IPS-NIHi7 (cell line): ENCODE data around the gene PIK3AP1.
"Not testable (repeated sequence)": the region's sequence is repeated elsewhere in the genome, so short reads cannot be mapped to it uniquely, and the experiment has no call there.

ENCODE experiments used
- DNase-seq: peaks from one replicate; pipeline ENCODE4 v3.0.0; 2012; ENCODE audit warnings: mixed read lengths; ENCODE audit errors: extremely low spot score

The PIK3AP1 gene

GRCh38 chr10:96697438-96697837 lies 22.9 kb downstream of the PIK3AP1 start:
- DNase-seq: no peak

- DNase-seq: no peak
Observed at GRCh38 chr10:96696845-96697425, 23.4 kb downstream of the PIK3AP1 start.

GRCh38 chr10:96695975-96696634 lies 24.2 kb downstream of the PIK3AP1 start:
- no peak for DNase-seq

- no peak for DNase-seq
Observed at GRCh38 chr10:96695366-96695765, 24.9 kb downstream of the PIK3AP1 start.

- DNase-seq: no peak
Observed at GRCh38 chr10:96693431-96693830, 26.9 kb downstream of the PIK3AP1 start.

DNA sequence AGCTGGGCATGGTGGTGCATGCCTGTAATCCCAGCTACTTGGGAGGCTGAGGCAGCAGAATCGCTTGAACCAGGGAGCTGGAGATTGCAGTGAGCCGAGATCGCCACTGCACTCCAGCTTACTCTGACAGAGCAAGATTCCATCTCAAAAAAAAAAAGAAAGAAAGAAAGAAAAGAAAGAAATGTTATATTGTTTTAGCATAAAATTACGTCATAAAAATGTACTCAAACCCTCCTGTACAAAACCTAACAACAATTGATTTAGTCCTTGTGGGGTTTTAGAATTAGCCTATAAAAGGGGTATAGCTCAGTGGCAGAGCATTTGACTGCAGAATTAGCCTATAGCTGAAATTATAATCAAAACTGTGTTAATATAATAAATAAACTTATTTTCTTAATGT lies 27.9 kb downstream of the PIK3AP1 start:
- no peak for DNase-seq

DNA sequence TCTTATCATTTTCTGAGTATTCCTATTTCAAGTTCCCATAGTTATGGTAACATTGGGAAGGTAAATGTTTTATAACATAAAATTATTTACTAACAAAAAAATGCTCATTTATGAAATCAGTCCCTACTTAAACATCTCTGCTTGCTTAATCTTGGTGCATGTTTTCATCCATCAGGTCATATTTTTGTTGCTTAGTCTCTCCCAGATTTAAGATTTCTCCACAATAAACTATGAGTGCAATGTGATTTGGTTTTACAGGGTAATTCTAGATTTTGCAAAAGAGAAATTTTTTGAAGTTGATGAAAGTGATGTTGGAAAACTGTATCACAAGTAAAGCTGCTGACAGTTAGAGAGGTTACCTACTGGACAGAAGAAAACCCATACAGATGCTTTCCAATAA lies 28.6 kb downstream of the PIK3AP1 start:
- DNase-seq: no peak

- no peak for DNase-seq
Observed at GRCh38 chr10:96690755-96691730, 29.3 kb downstream of the PIK3AP1 start.

GRCh38 chr10:96688789-96689188 lies 31.5 kb downstream of the PIK3AP1 start:
- DNase-seq: no peak

DNA sequence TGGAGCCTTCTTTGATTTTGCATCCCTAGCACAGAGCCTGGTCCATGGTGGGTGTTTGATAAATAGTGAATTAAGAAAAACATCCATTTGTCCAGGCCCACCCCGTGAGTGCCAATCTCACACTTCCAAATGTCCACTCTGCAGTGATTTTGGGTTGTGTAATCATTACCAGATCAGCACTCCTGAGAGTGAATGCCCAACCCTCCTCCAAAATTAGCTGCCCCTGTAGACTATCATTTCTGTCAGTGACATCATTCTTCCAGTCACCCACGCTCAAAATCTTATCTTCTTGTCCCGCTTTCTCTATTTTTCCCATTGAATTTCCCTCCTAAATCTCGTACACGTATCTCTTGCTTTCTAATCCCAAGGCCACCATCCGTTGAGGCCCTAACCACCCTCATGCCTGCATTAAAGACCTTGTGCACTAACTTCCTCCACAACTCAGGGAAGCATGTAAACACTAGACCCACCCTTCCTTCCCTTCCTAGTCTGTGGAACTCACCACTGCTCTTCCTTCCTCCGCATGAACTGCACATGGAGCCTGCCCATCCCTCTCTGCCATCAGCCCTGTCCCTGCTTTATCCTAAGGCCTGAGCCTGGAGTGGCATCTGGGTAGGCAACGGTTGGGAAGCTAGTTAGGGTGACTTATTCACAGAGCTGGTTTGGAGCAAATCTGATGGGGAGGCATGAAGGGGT lies 32.8 kb downstream of the PIK3AP1 start:
- DNase-seq: no peak

DNA sequence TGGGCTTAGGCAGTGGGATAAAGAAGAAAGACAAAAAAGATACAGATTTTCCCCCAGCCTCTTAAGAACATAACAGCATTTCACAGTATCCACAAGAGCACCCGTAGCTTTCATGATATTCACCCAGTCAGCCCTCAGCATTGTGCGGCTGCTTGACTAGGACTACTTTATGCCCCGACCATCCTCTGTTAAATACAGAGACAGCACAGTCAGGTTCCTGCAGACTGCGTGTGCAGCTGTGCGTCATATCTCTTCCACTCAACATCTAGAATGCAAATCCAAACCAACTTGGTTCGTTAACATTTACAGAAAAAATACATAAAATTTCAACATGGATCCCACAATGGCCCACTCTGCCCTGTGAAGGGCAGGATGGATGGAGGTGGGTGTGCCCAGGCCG lies 33.8 kb downstream of the PIK3AP1 start:
- DNase-seq: no peak

GRCh38 chr10:96685306-96685705 lies 35.0 kb downstream of the PIK3AP1 start:
- no peak for DNase-seq

- no peak for DNase-seq
Observed at GRCh38 chr10:96684826-96685225, 35.5 kb downstream of the PIK3AP1 start.

DNA sequence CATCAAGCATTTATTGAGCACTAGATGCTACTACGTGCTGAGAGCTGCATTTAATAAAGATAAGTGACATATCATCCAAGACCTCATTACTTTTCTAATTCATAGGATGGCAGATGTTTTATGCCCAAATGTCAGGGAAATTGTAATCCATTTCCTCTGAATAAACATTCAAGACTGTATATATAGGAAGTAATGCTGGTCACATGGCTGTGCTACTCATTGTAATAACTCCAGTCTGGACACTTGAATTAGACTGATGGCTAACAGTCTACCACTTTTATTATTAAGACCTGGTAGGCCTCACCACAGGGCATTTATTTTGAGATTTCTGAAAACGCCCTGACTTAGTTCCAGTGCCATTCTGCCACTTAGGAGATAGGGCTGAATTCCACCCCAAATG lies 36.6 kb downstream of the PIK3AP1 start:
- DNase-seq: no peak

DNA sequence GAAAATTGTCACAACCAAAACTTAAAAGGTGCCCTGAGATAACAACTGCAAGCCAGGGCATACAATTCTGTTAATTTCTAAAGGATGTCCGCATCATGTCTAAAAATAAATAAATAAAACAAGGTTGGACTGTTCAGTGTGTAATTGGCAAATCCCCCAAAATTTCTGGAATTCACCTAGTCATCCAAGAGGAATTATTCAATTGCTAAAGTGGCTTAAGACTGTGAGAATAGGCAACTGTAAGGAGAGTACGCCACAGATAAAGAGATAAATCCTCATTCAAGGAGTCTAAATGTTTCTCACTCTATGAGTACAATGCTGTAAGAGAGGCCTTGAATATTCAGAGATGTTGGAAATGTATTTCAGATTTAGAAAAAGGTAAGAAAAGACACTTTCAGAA lies 37.2 kb downstream of the PIK3AP1 start:
- no peak for DNase-seq

GRCh38 chr10:96681524-96681923 lies 38.8 kb downstream of the PIK3AP1 start:
- no peak for DNase-seq

DNA sequence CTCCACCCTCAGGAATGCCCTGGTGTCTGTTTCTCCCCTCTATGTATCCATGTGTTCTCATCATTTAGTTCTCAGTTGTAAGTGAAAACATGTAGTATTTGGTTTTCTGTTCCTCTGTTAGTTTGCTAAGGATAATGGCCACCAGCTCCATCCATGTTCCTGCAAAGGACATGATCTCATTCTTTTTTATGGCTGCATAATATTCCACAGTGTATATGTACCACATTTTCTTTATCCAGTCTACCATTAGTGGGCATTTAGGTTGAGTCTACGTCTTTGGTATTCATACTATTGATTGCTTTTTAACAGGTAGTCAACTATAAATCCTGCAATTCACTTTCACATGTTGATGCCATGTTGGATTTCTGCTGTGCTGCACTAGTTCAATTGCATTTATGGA lies 39.9 kb downstream of the PIK3AP1 start:
- not testable (repeated sequence) for DNase-seq

DNA sequence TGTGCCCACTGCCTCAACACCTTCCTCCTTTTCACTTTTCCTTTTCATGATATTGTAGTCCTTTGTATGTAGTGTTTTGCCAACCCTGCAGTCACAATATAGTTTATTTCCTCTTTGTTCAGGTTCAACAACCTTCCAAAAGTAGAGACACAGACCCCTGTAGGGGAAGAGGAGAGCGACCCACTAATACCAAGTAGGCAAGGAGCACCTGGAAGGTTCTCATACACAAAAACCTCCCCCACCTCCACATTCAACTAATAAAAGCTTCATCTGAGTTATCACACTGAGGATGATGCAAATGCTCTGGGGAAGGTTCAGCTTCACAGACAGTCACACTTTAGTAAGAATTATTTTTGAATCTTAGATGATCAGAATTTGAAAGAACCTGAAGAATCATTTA lies 41.6 kb downstream of the PIK3AP1 start:
- DNase-seq: no peak

DNA sequence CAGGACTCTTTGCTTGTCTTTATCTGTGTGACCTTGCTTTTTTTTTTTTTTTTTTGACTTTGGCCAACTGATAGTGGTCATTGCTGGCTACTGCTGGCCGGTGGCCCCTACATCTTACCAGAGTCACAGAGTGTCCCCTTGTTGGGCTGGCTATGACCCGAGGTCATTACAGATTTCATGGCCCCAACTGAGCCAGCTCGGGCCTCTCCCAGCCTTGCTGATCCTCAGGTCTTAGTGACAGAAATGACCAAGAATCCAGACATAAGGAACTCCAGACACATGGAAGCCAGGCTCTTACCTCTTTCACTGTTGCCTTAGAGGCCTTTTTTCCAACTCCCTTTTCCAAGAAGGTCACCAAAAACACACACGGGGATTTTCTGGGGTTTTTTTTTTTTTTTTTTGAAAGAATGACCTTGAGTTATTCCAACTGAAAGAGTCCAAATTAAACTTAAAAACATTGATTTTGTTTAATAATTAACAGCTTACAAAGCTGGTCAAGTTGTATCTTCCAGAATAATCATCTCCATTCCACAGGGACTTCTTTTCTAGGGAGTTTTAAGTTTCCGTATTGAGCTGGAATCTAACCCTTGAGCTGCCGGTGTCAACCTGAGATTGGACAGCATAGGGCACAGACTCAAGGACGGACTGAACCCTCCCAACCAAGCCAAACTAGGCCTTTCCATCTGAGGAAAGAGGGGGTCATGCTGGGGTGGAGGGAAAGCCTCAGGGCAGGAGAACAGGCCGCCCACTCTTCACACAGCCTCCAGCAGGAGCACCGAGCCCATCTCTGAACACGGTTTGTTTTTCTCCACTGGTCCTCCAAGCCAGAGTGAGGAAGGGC lies 43.8 kb downstream of the PIK3AP1 start:
- DNase-seq: no peak

DNA sequence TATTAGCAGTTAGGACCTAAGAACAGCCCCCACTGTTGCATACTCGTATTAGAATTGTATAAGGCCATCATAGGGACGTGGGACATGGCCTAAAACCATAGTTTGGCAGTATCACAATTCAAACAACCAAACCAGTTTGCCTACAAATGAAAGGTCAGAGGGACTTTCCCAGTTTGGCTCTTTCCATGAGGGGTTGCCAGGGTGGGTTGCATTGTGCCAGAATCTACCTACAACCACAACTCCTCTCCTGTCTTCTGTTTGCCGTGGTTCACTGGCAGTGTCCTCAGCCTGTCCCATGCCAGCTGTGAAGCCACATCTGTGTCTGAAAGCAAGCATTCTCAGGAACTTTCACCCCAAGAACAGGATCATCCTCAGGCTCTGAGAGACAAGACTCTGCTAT lies 44.5 kb downstream of the PIK3AP1 start:
- DNase-seq: no peak
